HCT116 (cell line): Measurements from ENCODE around the gene CDH23. TPM values are rescaled to one million over a fixed set of nuclear protein-coding genes. Genes with fewer than 3 reads are reported as not detected.

ENCODE experiments used
- ATAC-seq: fragments of 200-7000 bp; cut with Tn5 transposase; 2 replicates; pipeline ENCODE4 v1.9.1; 2020; ENCODE audit warnings: mild to moderate bottlenecking, moderate library complexity
- BruUV-seq: library from RNA; stranded (reverse); fragments of 400-500 nt; replicated peaks from 2 replicates; lab custom pipeline; 2021; lab: Mats Ljungman, UMichigan
- CTCF ChIA-PET: fragments of 300-600 bp; sonication (Branson Sonifier 250); formaldehyde crosslinking; loops from one replicate; lab custom pipeline; 2021; ENCODE audit warnings: antibody characterized with exemption; lab: Charles Lee
- POLR2A ChIA-PET: fragments of 300-600, 350-600 bp; sonication (Branson Sonifier 250); formaldehyde crosslinking; loops from one replicate; lab custom pipeline; 2021; ENCODE audit warnings: antibody characterized with exemption; lab: Charles Lee
- RAD21 ChIA-PET, 2 experiments: fragments of 300-600 bp; sonication (Branson Sonifier 250); formaldehyde crosslinking; loops; one replicate each; lab custom pipeline; 2023; ENCODE audit warnings: low total read pairs in 2 of 2; ENCODE audit not compliant: uncharacterized antibody in 2 of 2, unreplicated experiment in 2 of 2, low non-redundant PET in 1 of 2; lab: Charles Lee
- DNase-seq: peaks from one replicate; pipeline ENCODE4 v3.0.0-alpha.2; 2010; ENCODE audit warnings: low read depth, low spot score
- H2AFZ ChIP-seq: fragments of 200-600 bp; shearing (Covaris generic), sonication (generic); 2 replicates; pipeline ENCODE4 v1.6.1; 2017; ENCODE audit warnings: low read depth, mixed run types, mixed read lengths, antibody characterized with exemption, low read length; ENCODE audit not compliant: poor library complexity, severe bottlenecking
- H3K27ac ChIP-seq: 2 replicates; pipeline ENCODE4 v1.5.1; 2012; ENCODE audit warnings: low read depth, low read length
- H3K27me3 ChIP-seq: fragments of 200-600 bp; sonication (generic); 2 replicates; pipeline ENCODE4 v1.6.1; 2016; ENCODE audit warnings: mixed run types, low read length, mixed read lengths; ENCODE audit not compliant: insufficient read depth
- H3K36me3 ChIP-seq, 2 experiments: fragments of 200-500 bp in 1 of 2; fragments of 200-600 bp in 1 of 2; sonication (Bioruptor generic) in 1 of 2; sonication (generic) in 1 of 2; 2 replicates each; pipeline versions ENCODE4 v1.5.1 to v1.6.1; 2014 to 2016; ENCODE audit warnings: low read length in 2 of 2, inconsistent platforms in 1 of 2, mixed read lengths in 1 of 2, mixed run types in 1 of 2; ENCODE audit not compliant: insufficient read depth in 2 of 2, control insufficient read depth in 1 of 2
- H3K4me1 ChIP-seq, 2 experiments: fragments of 200-600 bp in 1 of 2; sonication (generic) in 1 of 2; 2 replicates each; pipeline versions ENCODE4 v1.5.1 to v1.6.1; 2012 to 2017; ENCODE audit warnings: low read length in 2 of 2, inconsistent platforms in 1 of 2, mild to moderate bottlenecking in 1 of 2, mixed read lengths in 1 of 2, mixed run types in 1 of 2, moderate library complexity in 1 of 2; ENCODE audit not compliant: insufficient read depth in 2 of 2, control insufficient read depth in 1 of 2
- H3K4me2 ChIP-seq: fragments of 200-600 bp; sonication (generic); 2 replicates; pipeline ENCODE4 v1.6.1; 2017; ENCODE audit warnings: mixed run types, low read length, mixed read lengths
- H3K4me3 ChIP-seq, 2 experiments: fragments of 200-600 bp in 1 of 2; sonication (generic) in 1 of 2; replicated peaks in 1 of 2; 2 replicates each; pipeline ENCODE4 v1.5.1; 2011 to 2016; ENCODE audit warnings: low read length in 2 of 2, control low read depth in 1 of 2, low read depth in 1 of 2, mild to moderate bottlenecking in 1 of 2, mixed read lengths in 1 of 2, mixed run types in 1 of 2
- H3K79me2 ChIP-seq: fragments of 200-600 bp; sonication (generic); 2 replicates; pipeline ENCODE4 v1.6.1; 2017; ENCODE audit warnings: mild to moderate bottlenecking, mixed run types, low read length, moderate library complexity, mixed read lengths; ENCODE audit not compliant: insufficient read depth
- H3K9ac ChIP-seq: fragments of 200-600 bp; sonication (generic); 2 replicates; pipeline ENCODE4 v1.6.1; 2016; ENCODE audit warnings: low read length, mixed read lengths
- H3K9me2 ChIP-seq: fragments of 200-600 bp; sonication (generic), shearing (Covaris generic); 2 replicates; pipeline ENCODE4 v1.6.1; 2017; ENCODE audit warnings: mixed run types, mild to moderate bottlenecking, moderate library complexity; ENCODE audit not compliant: insufficient read depth
- H3K9me3 ChIP-seq, 2 experiments: fragments of 200-500 bp in 1 of 2; fragments of 200-600 bp in 1 of 2; sonication (Bioruptor generic) in 1 of 2; sonication (generic) in 1 of 2; 2 replicates each; pipeline ENCODE4 v1.6.1; 2014 to 2017; ENCODE audit warnings: low read length in 2 of 2, mixed read lengths in 2 of 2, inconsistent platforms in 1 of 2, low read depth in 1 of 2, mild to moderate bottlenecking in 1 of 2, mixed run types in 1 of 2, moderate library complexity in 1 of 2; ENCODE audit not compliant: control insufficient read depth in 1 of 2, insufficient read depth in 1 of 2
- H4K20me1 ChIP-seq: fragments of 200-600 bp; sonication (generic), shearing (Covaris generic); 2 replicates; pipeline ENCODE4 v1.6.1; 2017; ENCODE audit warnings: mixed run types, mild to moderate bottlenecking, moderate library complexity; ENCODE audit not compliant: insufficient read depth
- ELF1 ChIP-seq: IDR thresholded peaks from 2 replicates; pipeline ENCODE4 v1.6.1; 2012; ENCODE audit warnings: low read depth, borderline replicate concordance
- MAX ChIP-seq: IDR thresholded peaks from 2 replicates; pipeline ENCODE4 v1.6.1; 2012
- POLR2AphosphoS5 ChIP-seq: IDR thresholded peaks from 2 replicates; pipeline ENCODE4 v1.6.1; 2011; ENCODE audit warnings: mild to moderate bottlenecking, low read depth, low read length, moderate library complexity
- RAD21 ChIP-seq: IDR thresholded peaks from 2 replicates; pipeline ENCODE4 v1.6.1; 2012; ENCODE audit warnings: low read depth, mild to moderate bottlenecking
- intact Hi-C: fragments of 100-400 bp; cut with micrococcal nuclease; formaldehyde crosslinking; loops from 2 replicates; pipeline ENCODE4 v1.10.0; 2022
- total RNA-seq: library from RNA; stranded (reverse); gene quantifications from one replicate; pipeline ENCODE4 v1.2.1, GENCODE V29; 2021; ENCODE audit not compliant: unreplicated experiment

Gene CDH23
- total RNA-seq, 1 experiment from 2014 or later = not detected

DNA sequence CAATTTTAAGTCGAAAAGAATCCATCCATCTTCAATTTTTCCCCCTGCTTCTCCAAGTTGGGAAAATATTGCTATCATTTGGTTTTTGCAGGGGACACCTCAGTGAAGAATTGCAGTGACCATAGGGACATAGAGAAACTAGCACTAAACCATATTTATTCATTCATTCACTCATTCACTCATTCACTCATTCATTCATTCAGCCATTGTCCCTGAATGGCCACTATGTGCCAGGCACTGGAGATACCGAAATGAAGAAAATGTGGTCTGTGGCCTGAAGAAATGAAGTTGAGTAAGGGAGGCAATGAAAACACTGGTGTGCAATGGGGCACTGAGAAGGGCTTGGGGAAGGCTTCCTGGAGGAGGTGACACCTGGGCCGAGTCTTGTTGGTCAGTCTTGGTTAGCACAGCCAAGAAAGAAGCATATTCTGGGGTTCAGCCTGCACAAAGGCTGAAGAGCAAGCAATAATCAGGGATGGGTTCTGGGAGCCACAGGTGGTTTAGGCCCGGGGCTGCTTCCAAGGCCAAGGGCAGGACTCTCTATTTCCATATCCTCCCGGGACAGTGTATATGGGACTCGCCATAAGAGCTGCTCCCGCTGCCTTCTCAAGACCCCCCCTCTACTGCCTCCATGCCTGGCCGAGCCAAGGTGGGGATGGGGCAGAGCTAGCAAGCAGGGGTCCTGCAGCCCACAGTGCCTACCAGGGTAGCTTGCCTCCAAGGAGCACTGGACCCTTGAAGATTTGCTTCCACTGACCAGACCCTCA is 348.4 kb downstream of the CDH23 start (continued):
- no peak for TF ChIP-seq RAD21
- TF ChIP-seq, all 23 proteins: peak for 0

GRCh38 chr10:71745664-71746250 is 349.0 kb downstream of the CDH23 start:
- no peak overlapping the region for H3K4me2 ChIP-seq
- no peaks in the 10 kb centered on the region for H4K20me1 ChIP-seq
- H3K9ac ChIP-seq = no peak overlapping the region
- TF ChIP-seq POLR2AphosphoS5 (no peak), MAX (no peak)
- H2AFZ ChIP-seq = no peak overlapping the region
- intact Hi-C loops = no loop called here
- H3K9me3 ChIP-seq = no peaks in the 10 kb centered on the region
- H3K9me2 ChIP-seq = no peaks in the 10 kb centered on the region
- no peak overlapping the region for H3K4me3 ChIP-seq
- H3K79me2 ChIP-seq = no peaks in the 10 kb centered on the region
- peaks cover 5 to 19% of the 10 kb centered on the region in 2 experiments; a peak in 3 of 4 replicates for H3K4me1 ChIP-seq
- no TSS peak for BruUV-seq
- ChIA-PET POLR2A (no interaction called here), CTCF (interaction anchor here (0.8 kb wide), 1 partner anchor 28 kb away, joined by 3 read pairs; the partner anchor contains the start of gene VSIR), RAD21 (no interaction called here)
- DNase-seq (no peak), ATAC-seq (no peak)
- no peaks in the 10 kb centered on the region for H3K36me3 ChIP-seq
- no peaks in the 10 kb centered on the region for H3K27me3 ChIP-seq
- H3K27ac ChIP-seq = no peak overlapping the region

- no peaks in the 10 kb centered on the region for H3K79me2 ChIP-seq
These were observed 349.8 kb downstream of the CDH23 start for GRCh38 chr10:71746344-71747037.

More at GRCh38 chr10:71746344-71747037, 349.8 kb downstream of the CDH23 start:
- no peak overlapping the region for H3K9ac ChIP-seq
- CTCF ChIA-PET = interaction anchor here (0.8 kb wide), 1 partner anchor 27 kb away, joined by 3 read pairs; the partner anchor contains the start of gene VSIR
- peaks cover 5 to 19% of the 10 kb centered on the region in 2 experiments; a peak in 3 of 4 replicates for H3K4me1 ChIP-seq
- no peaks in the 10 kb centered on the region for H3K9me2 ChIP-seq
- intact Hi-C loops = no loop called here
- RAD21 ChIA-PET = no interaction called here
- no peak overlapping the region for H3K4me3 ChIP-seq
- peak; percentile 39 for ATAC-seq
- H3K9me3 ChIP-seq = no peaks in the 10 kb centered on the region
- POLR2A ChIA-PET = no interaction called here
- no peaks in the 10 kb centered on the region for H4K20me1 ChIP-seq
- no peaks in the 10 kb centered on the region for H3K27me3 ChIP-seq
- no peak overlapping the region for H3K27ac ChIP-seq
- TF ChIP-seq RAD21 = 0 out of 2 replicates have a peak, but pooled peaks have one; percentile 13
- TF ChIP-seq ELF1 = no peak
- no peak overlapping the region for H3K4me2 ChIP-seq
- H2AFZ ChIP-seq = no peak overlapping the region
- no peaks in the 10 kb centered on the region for H3K36me3 ChIP-seq
- DNase-seq = no peak
- no TSS peak for BruUV-seq
